IPS DF 6.9 (cell line): ENCODE data around the gene RASGRP1.

Experiments
- DNase-seq: peaks from one replicate; pipeline ENCODE4 v3.0.0-alpha.2; 2013; ENCODE audit warnings: low read depth, low spot score
- H3K27ac ChIP-seq: one replicate; pipeline ENCODE4 v1.5.1; 2013; ENCODE audit warnings: low read length, control low read depth
- H3K27me3 ChIP-seq: 2 replicates; pipeline ENCODE4 v1.6.1; 2013; ENCODE audit warnings: mild to moderate bottlenecking, low read length; ENCODE audit not compliant: control insufficient read depth, insufficient read depth
- H3K36me3 ChIP-seq: 2 replicates; pipeline ENCODE4 v1.6.1; 2013; ENCODE audit warnings: low read length; ENCODE audit not compliant: control insufficient read depth, insufficient read depth
- H3K4me1 ChIP-seq: 2 replicates; pipeline ENCODE4 v1.6.1; 2013; ENCODE audit warnings: low read length; ENCODE audit not compliant: control insufficient read depth, insufficient read depth
- H3K4me3 ChIP-seq: 2 replicates; pipeline ENCODE4 v1.5.1; 2013; ENCODE audit warnings: mild to moderate bottlenecking, low read length
- H3K9me3 ChIP-seq: 2 replicates; pipeline ENCODE4 v1.6.1; 2013; ENCODE audit warnings: low read length, inconsistent platforms; ENCODE audit not compliant: control insufficient read depth, insufficient read depth
- WGBS: extraction: QIAGEN DNeasy Blood & Tissue Kit; methylation state at CpG from one replicate; pipeline ENCODE4 v1.1.7; 2013; ENCODE audit warnings: mixed read lengths, missing lambda C conversion rate; ENCODE audit not compliant: insufficient read length, insufficient coverage; 5-methylcytosine and 5-hydroxymethylcytosine counted together

Gene RASGRP1

GRCh38 chr15:38461066-38461833, 103.4 kb downstream of the RASGRP1 start:
- no CpG with 5 or more reads among the region's 2 CpGs for WGBS
- no peak overlapping the region for H3K4me3 ChIP-seq
- no peaks in the 10 kb centered on the region for H3K36me3 ChIP-seq
- no peaks in the 10 kb centered on the region; the same call in 1 of the 2 replicates for H3K9me3 ChIP-seq
- DNase-seq, result no peak
- no peak overlapping the region for H3K27ac ChIP-seq
- no peaks in the 10 kb centered on the region for H3K4me1 ChIP-seq
- no peaks in the 10 kb centered on the region for H3K27me3 ChIP-seq

DNA sequence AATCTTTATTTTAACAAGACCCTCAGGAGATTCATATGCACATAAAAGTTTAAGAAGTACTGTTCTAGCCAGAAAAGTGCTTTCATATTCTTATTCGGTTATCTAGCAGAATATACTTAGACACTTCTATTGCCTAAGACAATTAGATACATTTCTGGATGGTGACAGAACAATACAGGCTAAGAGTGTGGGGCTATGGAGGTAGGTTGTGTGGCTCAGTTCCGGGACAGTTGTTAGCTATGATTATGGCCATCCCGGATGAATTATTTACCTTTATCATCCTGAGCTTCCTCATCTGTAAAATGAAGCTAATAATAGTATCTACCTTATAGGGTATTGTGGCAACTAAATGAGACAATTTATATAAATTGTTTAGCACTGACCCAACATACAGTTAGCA, 104.1 kb downstream of the RASGRP1 start:
- Histone ChIP-seq H3K9me3 (no peaks in the 10 kb centered on the region; the same call in 1 of the 2 replicates), H3K27ac (no peak overlapping the region), H3K36me3 (no peaks in the 10 kb centered on the region), H3K4me3 (no peak overlapping the region), H3K27me3 (no peaks in the 10 kb centered on the region), H3K4me1 (no peaks in the 10 kb centered on the region)
- WGBS, result no CpG with 5 or more reads among the region's 3 CpGs
- no peak for DNase-seq

DNA sequence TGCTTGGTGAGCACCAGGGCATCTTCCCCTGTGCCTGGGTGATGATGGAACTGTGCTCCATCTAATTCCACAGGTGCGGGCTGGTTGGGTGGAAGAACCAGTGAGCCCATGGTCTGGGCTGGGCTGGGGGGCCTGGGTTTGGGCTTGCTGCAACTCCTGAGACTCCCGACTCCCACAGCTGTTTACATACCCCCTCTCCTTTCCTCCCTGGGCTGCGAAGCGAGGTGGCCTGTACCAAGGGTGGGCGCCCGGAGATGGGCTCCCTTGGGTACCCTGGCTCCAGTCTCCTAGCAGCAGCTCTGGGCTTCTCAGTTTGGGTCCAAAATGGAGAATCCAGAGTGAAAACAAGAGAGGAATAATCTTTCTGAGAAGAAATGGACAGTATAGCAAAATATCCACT, 105.1 kb downstream of the RASGRP1 start:
- Histone ChIP-seq H3K4me3 (no peak overlapping the region), H3K27ac (no peak overlapping the region), H3K4me1 (no peaks in the 10 kb centered on the region), H3K36me3 (no peaks in the 10 kb centered on the region), H3K9me3 (no peaks in the 10 kb centered on the region; the same call in 1 of the 2 replicates), H3K27me3 (no peaks in the 10 kb centered on the region)
- WGBS, result no CpG with 5 or more reads among the region's 6 CpGs
- no peak for DNase-seq

- DNase-seq, result no peak
- no CpG with 5 or more reads among the region's 5 CpGs for WGBS
- Histone ChIP-seq H3K9me3 (no peaks in the 10 kb centered on the region; the same call in 1 of the 2 replicates), H3K4me3 (no peak overlapping the region), H3K36me3 (no peaks in the 10 kb centered on the region), H3K27ac (no peak overlapping the region), H3K4me1 (no peaks in the 10 kb centered on the region), H3K27me3 (no peaks in the 10 kb centered on the region)
Measured at GRCh38 chr15:38458646-38459045, 106.0 kb downstream of the RASGRP1 start.

- WGBS, result no CpG with 5 or more reads among the region's 4 CpGs
- Histone ChIP-seq H3K36me3 (no peaks in the 10 kb centered on the region), H3K27ac (no peak overlapping the region), H3K27me3 (no peaks in the 10 kb centered on the region), H3K9me3 (no peaks in the 10 kb centered on the region; the same call in 1 of the 2 replicates), H3K4me3 (peak overlapping the region; percentile 81; the same call in 1 of the 2 replicates), H3K4me1 (no peaks in the 10 kb centered on the region)
- DNase-seq, result no peak
Measured at GRCh38 chr15:38455092-38455491, 109.5 kb downstream of the RASGRP1 start.

DNA sequence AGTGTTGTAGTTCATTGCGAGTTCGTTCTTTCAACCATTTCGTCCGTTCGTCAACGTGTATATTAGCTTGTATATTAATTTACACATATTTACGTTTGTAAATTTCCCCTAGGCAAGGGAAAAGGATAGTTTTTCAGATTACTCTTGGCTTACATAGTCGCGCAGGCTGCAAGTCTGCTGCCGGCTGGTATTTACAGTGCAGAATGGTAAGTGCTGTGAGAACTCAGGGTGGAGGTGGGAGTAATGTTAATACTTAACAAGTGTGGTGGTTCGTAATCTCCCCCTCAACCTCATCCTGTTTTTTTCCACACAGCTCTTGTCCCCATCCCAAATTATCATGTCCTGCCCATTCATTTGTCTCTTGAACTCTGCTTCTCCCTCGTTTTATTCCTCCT, 109.9 kb downstream of the RASGRP1 start:
- Histone ChIP-seq H3K27me3 (no peaks in the 10 kb centered on the region), H3K9me3 (no peaks in the 10 kb centered on the region; the same call in 1 of the 2 replicates), H3K4me1 (no peaks in the 10 kb centered on the region), H3K27ac (no peak overlapping the region), H3K36me3 (no peaks in the 10 kb centered on the region), H3K4me3 (peak overlapping the region; percentile 81; the same call in 1 of the 2 replicates)
- no peak for DNase-seq
- WGBS, result no CpG with 5 or more reads among the region's 12 CpGs

DNA sequence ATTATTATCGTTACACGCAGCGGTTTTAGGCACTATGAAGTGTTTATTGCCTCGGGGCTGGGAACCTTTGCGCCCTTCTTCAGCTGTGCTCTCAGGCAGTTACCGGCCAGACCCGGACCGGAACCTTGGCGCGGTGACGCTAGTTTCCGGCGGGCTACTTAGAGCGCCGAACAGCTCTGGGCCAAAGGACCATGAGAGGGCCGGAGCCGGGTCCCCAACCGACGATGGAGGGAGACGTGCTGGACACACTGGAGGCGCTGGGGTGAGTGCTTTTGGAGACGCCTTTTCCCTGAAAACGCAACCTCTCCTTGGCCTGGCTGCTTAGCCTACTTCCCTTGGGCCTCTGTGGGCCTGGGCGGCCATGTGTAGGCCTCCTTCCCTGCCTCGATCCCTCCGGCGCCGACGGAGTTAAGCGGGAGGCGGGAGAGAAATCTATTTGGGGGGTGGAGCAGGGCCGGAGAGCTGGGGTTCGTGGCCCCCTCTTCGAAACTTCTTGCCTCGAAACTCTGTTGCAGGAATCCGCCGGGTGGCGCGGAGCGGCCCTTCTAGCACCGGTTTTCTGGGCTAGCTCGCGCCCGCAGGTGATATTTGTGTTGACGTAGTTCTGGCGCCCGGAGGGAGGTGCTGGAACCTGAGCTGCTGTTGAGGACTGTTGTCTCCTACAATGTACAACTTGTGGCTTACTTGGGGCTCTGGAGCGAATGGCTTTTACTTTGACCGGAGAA, 110.5 kb downstream of the RASGRP1 start, which contains the start of gene FAM98B:
TSS of gene FAM98B (plus strand) at position 157 of the 725 bp plus-strand sequence. CDS start at position 192, 35 bp downstream.
- DNase-seq, result peak; percentile 72
- Histone ChIP-seq H3K36me3 (no peaks in the 10 kb centered on the region), H3K9me3 (no peaks in the 10 kb centered on the region; the same call in 1 of the 2 replicates), H3K4me3 (peak within 1 kb of the TSS; percentile 81), H3K27me3 (no peaks in the 10 kb centered on the region), H3K27ac (no peak within 1 kb of the TSS), H3K4me1 (no peaks in the 10 kb centered on the region)
- WGBS, result no CpG with 5 or more reads among the region's 49 CpGs

- Histone ChIP-seq H3K27me3 (no peaks in the 10 kb centered on the region), H3K9me3 (no peaks in the 10 kb centered on the region), H3K36me3 (no peaks in the 10 kb centered on the region), H3K4me1 (peaks cover 2% of the 10 kb centered on the region), H3K27ac (no peak overlapping the region), H3K4me3 (no peak overlapping the region)
- no peak for DNase-seq
- no CpG with 5 or more reads among the region's 3 CpGs for WGBS
Measured at GRCh38 chr15:38441130-38441519, 123.5 kb downstream of the RASGRP1 start.

- no peak overlapping the region for H3K4me3 ChIP-seq
- DNase-seq, result peak; percentile 60
Measured at GRCh38 chr15:38440353-38441129, 124.1 kb downstream of the RASGRP1 start.

More at GRCh38 chr15:38440353-38441129, 124.1 kb downstream of the RASGRP1 start:
- no peaks in the 10 kb centered on the region for H3K27me3 ChIP-seq
- H3K4me1 ChIP-seq, result peaks cover 2% of the 10 kb centered on the region
- H3K9me3 ChIP-seq, result no peaks in the 10 kb centered on the region
- WGBS, result no CpG with 5 or more reads among the region's 9 CpGs
- no peak overlapping the region for H3K27ac ChIP-seq
- H3K36me3 ChIP-seq, result no peaks in the 10 kb centered on the region
